Activated T-cell treated with anti-CD3 and anti-CD28 coated beads for 1 hour (primary cell): ENCODE data around the gene ADH6.
"Not testable (repeated sequence)": the region's sequence is repeated elsewhere in the genome, so short reads cannot be mapped to it uniquely, and the experiment has no call there.

Experiments
- DNase-seq: peaks from one replicate; pipeline ENCODE4 v3.0.0-alpha.2; 2020; ENCODE audit warnings: low read depth

The ADH6 gene

DNA sequence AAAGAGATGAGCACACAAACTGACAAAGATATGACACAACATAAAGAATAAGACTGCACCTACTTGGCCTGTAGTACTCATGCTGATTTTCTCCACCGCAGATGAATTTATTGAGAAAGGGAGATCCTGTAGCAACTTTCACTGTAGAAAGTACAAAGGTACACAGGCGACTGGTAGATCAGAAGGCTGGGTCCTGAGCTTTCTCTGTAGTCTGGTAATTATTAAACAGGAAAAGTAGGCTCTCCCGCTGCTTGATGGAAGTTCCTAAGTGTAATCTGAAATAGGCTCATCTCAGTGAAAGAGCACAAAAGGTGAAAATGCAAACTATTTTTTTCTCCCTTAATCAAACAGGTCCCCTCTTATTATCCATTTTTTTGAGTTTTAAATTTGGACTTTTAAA lies at the start of gene ADH6:
Gene ADH6, minus strand, starts transcription at position 175 of the 400 bp plus-strand sequence. Its CDS starts 94 bp downstream, at position 81.
- DNase-seq = no peak

DNA sequence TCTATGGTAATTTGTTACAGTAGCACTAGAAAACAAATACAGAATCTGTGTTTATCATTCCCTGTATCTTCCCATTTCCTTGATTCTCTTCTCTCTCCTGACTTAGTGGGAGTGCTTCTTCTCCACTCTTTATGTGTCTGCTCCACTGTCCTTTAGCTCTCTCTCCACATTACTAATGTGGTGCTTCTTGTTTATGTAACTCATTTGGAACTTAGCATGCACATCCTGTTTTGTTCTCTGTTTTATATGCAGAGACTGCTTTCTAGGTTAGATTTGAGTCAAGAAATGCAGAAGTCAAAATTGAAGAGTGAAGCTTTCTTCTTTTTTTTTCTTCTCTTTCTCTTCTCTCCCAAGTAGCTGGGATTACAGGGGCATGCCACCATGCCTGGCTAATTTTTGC lies 45.9 kb upstream of the ADH6 start:
- DNase-seq = no peak

DNA sequence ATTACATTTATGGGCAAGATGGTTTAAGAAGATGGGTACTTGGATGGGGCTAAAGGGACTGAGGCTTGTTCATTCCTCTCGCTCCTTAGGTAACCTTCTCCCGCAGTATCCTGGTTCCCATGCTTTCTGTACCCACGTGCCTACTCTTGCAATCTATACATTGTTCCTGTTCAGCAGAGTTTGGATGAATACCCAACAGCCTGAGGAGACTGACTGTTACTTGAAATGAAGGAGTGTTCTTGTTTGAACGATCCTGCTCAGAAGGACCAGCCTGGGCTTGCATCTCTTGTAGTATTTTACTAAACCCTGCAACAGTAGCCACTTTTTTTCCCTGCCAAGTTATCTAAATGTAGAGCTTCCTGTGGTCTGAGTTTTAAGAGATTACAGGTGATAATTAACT lies 33.7 kb upstream of the ADH6 start:
- DNase-seq = no peak

DNA sequence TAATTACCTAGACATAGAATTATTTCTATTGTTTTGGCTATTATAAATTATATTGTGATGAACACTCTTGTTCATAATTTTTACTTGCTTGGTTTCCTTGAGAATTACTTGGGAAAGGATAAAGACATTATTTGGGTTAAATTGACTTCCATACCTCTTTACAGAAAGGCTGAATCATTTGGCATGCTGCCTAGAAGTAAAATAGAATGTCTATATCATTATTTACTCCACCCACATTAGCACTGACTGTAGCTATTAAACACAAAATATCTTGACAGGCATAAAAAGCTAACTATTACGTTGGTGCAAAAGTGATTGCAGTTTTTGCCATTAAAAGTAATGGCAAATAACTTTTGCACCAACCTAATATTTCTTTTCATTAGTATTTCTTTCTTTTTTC lies 29.7 kb upstream of the ADH6 start:
- DNase-seq = no peak

DNA sequence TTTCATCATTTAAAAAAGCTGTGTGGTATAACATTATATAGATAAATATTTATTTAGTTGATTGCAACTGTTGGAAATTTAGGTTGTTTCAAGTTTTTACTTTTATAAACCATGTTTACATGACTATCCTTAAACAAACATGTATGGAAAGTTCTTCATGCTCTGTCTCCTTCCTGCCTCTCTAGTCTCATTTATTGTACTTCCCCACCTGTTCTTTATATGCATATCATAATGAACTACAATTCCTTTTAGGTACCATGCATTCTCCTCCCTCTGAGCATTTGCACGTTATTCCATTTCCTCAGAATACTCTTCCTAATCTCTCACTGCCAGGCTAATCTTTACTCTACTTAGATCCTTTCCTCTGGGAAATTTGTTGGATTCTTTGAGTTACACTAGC lies 16.9 kb upstream of the ADH6 start:
- DNase-seq = no peak

DNA sequence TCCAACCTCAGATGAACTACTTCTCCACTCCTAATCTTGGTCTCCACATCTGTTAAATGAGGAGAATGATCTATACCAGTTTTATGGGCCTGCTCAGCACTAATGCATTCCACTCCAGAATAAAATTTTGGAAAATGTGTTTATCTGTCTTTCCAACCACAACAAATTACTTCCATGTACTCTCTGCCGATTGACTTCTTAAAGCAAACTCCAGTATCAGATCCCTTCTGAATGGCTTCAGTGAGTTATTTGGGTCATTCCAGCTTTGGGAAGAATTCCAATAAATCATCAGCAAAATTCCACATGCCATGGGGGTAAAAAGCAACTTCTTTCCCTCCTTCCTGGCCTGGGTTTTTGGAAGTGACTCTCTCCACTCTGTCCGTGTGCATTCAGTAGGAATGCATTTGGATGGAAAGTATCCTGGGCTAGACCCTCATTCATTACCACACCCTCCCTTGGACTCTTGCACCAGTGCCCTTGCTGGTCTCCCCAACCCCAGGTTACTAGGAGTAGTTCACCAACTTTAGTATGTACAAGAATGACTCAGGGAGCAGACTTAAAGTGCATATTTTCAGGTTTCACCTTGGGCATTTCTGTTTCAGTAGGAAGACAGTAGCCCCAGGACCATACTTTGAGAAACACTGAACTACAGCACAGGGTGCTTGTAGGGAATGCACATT lies 15.4 kb upstream of the ADH6 start:
- no peak for DNase-seq

DNA sequence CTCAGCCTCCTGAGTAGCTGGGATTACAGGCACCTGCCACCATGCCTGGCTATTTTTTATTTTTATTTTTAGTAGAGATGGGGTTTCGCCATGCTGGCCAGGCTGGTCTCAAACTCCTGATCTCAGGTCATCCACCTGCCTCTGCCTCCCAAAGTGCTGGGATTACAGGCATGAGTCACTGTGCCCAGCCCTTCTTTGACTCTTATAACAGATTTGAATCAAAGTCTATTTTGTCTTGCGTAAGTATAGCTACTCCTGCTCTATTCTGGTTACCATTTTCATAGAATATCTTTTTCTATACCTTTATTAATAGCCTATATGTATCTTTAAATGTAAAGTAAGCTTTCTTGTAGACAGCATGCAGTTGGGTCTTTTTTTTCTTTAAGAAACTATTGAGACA lies 14.4 kb upstream of the ADH6 start:
- DNase-seq = not testable (repeated sequence)

DNA sequence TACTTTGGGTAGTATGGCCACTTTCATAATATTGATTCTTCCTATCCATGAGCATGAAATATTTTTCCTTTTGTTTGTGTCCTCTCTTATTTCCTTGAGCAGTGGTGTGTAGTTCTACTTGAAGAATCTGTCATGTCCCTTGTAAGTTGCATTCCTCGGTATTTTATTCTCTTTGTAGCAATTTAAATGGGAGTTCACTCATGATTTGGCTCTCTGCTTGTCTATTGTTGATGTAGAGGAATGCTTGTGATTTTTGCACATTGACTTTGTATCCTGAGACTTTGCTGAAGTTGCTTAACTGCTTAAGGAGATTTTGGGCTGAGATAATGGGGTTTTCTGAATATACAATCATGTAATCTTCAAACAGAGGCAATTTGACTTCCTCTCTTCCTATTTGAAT lies 9.7 kb upstream of the ADH6 start:
- DNase-seq = not testable (repeated sequence)

DNA sequence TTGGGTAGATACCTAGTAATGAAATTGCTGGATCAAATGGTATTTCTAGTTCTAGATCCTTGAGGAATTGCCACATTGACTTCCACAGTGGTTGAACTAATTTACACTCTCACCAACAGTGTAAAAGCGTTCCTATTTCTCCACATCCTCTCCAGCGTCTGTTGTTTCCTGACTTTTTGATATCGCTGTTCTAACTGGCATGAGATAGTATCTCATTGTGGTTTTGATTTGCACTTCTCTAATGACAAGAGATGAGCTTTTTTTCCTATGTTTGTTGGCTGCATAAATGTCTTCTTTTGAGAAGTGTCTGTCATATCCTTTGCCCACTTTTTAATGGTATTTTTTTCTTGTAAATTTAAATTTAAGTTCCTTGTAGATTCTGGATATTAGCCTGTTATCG lies 8.6 kb upstream of the ADH6 start:
- DNase-seq = not testable (repeated sequence)

DNA sequence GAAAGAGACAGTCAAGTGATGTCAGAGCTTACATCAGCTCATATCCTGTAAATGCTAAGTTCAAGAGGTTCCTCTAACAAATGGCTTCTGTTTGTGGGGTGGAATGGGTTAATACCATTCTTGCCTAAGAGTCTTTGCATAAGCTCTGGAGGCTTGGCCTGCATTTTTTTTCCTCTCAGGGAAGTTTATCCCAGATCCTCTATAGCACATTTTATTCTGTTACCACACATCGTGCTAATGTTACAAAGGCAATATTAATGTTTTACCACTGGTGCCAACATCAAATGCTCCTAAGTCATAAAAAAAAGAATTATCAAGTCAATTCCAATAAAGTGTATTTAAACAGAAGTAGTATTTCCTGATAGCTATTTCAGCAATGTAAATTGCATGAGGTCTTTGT lies 2.9 kb upstream of the ADH6 start:
- no peak for DNase-seq

DNA sequence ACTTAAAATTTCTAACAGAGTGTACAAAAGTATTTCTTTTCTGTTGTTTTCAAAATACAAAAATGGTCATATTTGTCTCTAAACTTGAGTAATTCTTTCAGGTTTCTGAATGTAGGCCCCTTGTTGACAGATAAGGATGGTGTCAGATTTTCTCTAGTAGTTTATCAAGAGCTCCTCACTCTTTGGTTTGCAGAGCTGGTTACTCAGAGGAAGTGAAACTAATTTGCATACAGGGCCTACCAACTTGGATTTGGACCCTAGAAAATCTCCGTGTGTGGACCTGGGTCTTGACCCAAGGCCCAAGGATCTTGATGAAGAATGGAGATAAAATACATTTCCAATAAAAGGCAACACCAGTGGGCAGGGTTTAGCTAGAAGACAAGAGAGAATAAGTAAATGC lies 433 bp upstream of the ADH6 start:
- DNase-seq = no peak

DNA sequence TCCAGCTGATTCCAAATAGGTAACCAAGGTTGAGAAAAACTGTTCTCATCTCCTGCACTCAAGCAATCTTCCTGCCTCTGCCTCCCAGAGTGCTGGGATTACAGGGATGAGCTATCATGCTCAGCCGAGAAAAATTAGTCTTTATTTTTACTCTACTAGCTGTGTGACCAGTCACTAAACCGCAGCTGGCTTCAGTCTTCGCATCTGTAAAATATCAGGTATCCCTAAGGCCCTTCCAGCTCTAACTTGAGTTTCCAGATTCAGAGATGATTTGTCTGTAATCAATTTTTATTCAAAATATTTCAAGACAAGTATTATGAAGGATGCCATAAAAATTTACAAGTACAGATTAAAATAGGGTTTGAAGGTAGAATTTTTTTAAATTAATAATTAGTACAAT lies 3.5 kb downstream of the ADH6 start:
- DNase-seq = no peak

DNA sequence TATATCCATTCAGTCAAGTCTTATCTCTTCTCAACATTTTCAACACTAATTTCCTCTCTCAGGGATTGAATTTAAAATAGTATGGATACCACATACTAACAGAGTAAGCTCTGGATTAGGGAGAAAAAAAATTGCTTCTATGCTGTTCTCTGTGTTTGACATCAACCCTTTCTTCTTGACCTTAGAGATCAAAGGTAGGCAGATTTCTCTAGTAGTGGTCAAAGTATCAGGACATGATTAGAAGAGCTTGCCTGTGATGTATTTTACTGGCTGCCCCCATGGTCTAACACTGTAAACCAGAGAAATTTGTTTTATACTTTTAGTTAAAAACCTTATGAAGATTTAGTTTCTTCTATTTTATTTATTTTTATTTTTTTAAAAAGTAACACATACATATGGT lies 8.3 kb downstream of the ADH6 start:
- DNase-seq = no peak

DNA sequence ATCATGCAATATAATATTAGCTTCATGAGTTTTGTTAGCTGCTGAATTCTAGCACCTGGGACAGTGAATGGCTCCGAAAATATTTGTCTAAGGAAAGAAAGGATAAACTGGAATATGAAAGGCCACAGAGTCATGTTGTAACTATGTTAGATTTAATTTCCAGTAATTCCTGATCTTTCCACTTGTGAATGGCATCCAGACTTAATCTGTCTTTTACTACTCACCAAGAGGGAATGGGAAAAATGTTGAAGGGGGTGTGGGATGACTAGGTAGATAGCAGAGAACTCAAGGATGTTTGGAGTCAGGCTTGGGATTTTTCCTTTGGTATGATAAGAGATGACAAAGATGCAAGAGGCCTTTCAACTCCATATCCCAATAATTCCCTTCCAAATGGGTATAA lies 9.4 kb downstream of the ADH6 start:
- DNase-seq = no peak

DNA sequence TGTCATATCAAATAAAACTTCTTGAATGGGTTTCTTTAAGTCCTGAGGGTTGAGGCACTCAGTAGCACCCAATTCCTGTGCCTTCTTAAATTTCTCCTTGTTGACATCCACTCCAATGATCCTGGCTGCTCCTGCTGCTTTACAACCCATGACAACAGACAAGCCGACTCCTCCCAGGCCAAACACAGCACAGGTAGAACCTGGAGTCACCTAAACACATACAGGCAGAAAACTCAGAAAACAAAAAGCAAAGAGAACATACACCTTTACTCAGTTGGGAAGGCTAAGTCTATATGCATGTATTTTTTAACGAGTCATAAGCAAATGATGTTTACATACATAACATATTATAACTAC lies 10.3 kb downstream of the ADH6 start:
- no peak for DNase-seq

DNA sequence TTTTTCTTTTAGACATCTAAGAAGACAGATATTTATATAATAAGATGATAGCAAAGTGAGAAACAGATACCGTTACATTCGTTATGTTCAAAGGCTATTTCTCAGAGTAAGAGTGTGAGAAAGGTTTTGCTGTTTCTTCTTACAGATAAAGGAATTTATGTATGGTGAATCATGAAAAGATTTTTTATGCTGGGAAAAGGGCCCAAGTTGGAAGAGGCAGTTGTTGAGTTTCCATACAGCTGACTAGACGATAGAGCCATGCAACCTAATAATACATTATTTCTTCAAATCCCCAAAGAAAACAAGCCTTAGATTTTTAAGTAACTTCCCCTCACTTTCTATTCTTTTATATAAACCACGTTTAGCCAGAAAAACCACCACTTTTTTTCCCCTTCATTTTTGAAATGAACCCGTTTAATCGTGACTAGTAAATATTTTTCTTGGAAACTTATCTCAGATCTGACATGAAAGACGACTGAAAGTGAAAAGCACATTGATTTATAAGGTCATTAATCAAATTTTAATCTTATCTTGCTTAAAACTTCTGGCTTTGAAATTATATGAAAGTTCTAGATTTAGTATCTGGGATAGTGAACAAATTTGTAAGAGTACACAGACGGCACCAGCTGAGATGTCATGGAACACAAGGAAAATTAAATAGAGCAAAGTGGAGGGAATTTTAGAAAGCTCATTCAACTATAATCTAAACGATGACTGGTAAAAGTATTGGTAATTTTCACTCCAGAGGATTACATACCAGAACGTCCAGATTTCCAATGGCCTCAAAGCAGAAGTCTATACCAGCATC lies 10.9 kb downstream of the ADH6 start:
- no peak for DNase-seq

DNA sequence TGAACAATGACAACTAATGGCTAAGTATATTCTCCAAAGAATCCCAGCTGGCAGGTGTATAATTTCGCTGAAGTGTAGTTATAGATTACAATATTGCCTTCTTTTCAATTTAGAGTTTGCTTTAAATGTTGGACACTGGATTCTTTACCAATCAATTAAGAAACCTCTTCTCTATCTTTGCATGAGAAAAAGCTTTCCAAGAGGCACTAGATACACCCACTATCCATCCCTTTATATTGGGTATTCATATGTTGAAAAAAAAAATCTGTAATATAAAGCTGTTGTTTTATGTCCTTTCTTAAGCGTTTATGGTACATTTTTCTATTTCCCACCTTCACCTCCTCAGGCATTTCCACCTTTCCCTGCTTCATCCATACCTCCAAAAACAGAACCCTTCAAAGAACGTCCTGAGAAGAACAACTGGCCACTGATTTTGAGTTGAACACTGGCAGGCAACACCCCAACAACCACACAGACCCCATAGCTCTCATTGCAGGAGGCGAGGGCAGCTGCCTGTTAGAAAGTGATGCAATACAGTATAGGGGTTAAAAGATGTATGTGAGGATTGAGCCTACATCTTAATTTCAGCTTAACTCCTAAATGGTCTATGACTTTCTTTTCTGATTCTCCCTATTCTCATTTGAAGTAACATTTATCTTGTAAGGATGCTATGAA lies 11.8 kb downstream of the ADH6 start:
- DNase-seq = no peak

DNA sequence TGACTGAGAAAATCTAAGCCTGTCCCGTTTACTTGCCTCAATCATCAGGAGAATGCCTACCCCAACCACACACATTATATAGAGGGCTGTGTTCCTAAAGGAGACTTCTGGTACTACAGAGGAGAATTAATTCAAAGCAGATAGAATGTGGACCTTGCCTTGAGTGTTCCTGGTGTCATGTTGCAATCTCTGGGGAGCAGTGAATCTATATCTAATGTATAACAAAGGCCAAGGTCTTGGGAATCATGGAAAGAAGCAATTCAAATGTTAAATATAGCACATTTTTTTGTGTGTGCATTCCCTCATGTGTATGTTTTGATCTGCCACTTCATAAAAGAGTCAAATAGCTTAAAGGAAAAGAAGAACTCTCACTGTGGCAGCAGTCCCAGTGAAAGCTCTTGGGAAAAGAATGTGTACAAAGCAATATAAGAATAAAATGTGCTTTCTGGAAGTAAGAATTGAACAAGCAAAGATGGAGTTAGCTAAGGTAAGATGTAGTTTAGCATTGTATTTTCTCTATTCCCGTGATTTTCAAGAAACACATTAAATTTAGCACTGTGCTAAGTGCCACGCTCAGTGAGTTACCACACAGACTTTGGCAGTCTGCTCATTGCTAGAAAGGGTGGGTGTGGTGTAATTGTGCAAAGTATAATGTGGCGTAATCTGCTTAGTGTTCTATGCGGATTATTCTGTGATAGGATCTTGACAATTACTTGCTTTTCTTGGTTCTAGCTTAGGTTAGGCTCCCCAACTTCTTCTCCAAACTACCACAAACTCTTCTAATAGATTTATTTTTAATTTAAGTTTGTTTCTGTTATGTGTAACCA lies 13.7 kb downstream of the ADH6 start:
- no peak for DNase-seq

DNA sequence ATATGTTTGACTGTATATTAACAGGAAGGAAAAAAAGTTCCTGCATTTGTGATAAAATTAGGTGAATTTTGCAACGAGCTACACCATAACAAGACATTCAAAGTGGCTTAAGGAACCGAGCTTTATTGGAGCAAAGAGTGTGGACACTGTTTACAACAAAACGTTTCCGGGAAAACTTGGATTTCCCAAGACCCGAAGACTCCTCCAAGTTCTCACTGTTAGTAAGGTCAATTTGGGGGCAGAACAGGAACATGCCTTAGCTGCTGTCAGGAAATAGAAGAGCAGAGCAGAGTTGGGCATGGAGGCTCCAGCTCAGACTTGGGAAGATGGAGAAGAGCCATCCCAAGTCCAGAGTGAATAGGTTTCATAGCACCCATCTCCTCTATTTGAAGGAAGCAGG lies 16.5 kb downstream of the ADH6 start:
- no peak for DNase-seq

DNA sequence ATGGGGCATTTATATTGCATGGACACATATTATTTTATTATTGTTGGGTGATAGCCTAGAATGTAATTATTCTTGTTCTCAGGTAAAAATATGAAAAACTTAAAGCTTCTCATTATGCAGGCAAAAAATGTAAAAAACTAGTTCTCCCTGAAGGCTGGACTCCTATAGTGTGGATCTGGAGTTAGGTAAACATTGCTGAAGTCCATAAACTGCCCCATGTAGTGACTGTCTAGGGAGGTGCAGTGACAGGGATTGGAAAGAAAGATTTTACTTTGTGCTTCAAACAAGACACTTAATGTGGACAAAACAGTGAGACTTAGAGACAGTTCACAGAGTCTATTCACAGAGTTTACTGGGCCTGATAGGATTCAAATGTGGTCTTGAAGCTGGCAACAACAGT lies 17.0 kb downstream of the ADH6 start:
- DNase-seq = no peak

DNA sequence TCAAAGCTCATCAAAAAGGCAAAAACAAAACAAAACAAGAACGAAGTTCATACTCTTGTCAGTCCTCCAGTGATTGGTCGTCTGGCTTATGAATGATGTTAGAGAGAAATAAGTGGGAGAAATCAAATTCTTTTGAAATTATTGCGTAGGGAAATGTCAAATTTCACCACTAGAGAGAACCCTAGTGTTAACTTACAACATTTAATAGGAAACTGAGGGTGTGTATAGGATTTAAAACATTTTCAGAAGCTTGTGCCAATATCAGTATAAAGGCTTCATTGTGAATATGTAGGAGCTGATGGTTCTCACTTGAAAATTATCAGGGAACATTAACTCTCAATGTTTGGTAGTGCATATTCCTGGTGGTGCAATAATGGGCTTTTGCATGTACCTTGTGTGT lies 17.4 kb downstream of the ADH6 start:
- DNase-seq = no peak

DNA sequence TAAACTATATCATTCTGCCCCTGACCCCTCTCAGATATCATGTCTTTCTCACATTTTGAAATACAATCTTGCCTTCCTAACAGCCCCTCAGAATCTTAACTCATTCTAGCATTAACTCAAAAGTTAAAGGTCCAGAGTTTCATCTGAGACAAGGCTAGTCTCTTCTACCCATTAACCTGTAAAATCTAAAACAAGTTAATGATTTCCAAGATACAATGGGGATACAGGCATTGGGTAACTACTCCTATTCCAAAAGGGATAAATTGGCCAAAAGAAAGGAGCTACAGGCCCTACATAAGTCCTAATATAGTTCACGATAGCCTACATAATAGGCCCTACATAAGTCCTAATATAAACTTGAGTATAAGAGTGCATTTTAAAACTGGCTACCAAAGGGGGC lies 18.9 kb downstream of the ADH6 start:
- DNase-seq = no peak
